GM12878 (cell line): Measurements from ENCODE around the gene PXMP4. TPM values are rescaled to one million over a fixed set of nuclear protein-coding genes. Genes with fewer than 3 reads are reported as not detected.

ENCODE experiments used
- ATAC-seq: fragments of 200-7000 bp; cut with Tn5 transposase; 3 replicates; pipeline ENCODE4 v1.9.1; 2020; ENCODE audit warnings: mild to moderate bottlenecking, moderate library complexity
- BruUV-seq: library from RNA; stranded (reverse); fragments of 400-500 nt; replicated peaks from 2 replicates; lab custom pipeline; 2021; lab: Mats Ljungman, UMichigan
- CTCF ChIA-PET: fragments of 300-600 bp; sonication (Branson Sonifier 250); formaldehyde crosslinking; extraction: SDS; loops from one replicate; lab custom pipeline; 2021; ENCODE audit warnings: inconsistent platforms; lab: Yijun Ruan, JAX
- POLR2A ChIA-PET: fragments of 350-600 bp; formaldehyde crosslinking; extraction: SDS; loops from one replicate; lab custom pipeline; 2021; ENCODE audit warnings: inconsistent platforms; lab: Charles Lee
- RAD21 ChIA-PET: fragments of 300-600 bp; sonication (Branson Sonifier 250); formaldehyde crosslinking; loops from one replicate; lab custom pipeline; 2023; ENCODE audit warnings: antibody characterized with exemption; ENCODE audit not compliant: unreplicated experiment; lab: Charles Lee
- SMC1A ChIA-PET: fragments of 300-600 bp; sonication (Branson Sonifier 250); formaldehyde crosslinking; loops from one replicate; lab custom pipeline; 2023; ENCODE audit not compliant: unreplicated experiment, uncharacterized antibody; lab: Charles Lee
- DNase-seq: peaks from one replicate; pipeline ENCODE4 v3.0.0-alpha.2; 2011; ENCODE audit warnings: low read depth, low spot score
- FAIRE-seq: peaks from 3 replicates; lab custom pipeline; 2011; peaks lifted over from hg19 to GRCh38; lab: Jason Lieb, UNC
- H2AFZ ChIP-seq: 2 replicates; pipeline ENCODE4 v1.6.0; 2011; ENCODE audit warnings: low read depth, low read length, control low read depth; ENCODE audit not compliant: control insufficient read depth
- H3K27ac ChIP-seq: 2 replicates; pipeline ENCODE4 v1.5.1; 2011; ENCODE audit warnings: control low read depth; ENCODE audit not compliant: control insufficient read depth, insufficient read depth
- H3K27me3 ChIP-seq, 2 experiments: replicated peaks in 1 of 2; 2 replicates each; pipeline versions ENCODE4 v1.6.0 to v1.6.1; 2011; ENCODE audit warnings: low read length in 1 of 2; ENCODE audit not compliant: control insufficient read depth in 2 of 2, insufficient read depth in 2 of 2
- H3K36me3 ChIP-seq, 2 experiments: 2 replicates each; pipeline ENCODE4 v1.5.1; 2011; ENCODE audit warnings: low read length in 1 of 2; ENCODE audit not compliant: control insufficient read depth in 2 of 2, insufficient read depth in 2 of 2
- H3K4me1 ChIP-seq: 2 replicates; pipeline ENCODE4 v1.6.1; 2011; ENCODE audit warnings: mild to moderate bottlenecking, low read length, moderate library complexity, mixed read lengths; ENCODE audit not compliant: control insufficient read depth, insufficient read depth
- H3K4me2 ChIP-seq: 2 replicates; pipeline ENCODE4 v1.6.0; 2011; ENCODE audit warnings: control low read depth; ENCODE audit not compliant: control insufficient read depth, insufficient read depth
- H3K4me3 ChIP-seq: fragments of 200-600 bp; sonication (generic); 2 replicates; pipeline ENCODE4 v1.5.1; 2016
- H3K79me2 ChIP-seq: 2 replicates; pipeline ENCODE4 v1.6.0; 2011; ENCODE audit warnings: low read length; ENCODE audit not compliant: control insufficient read depth, insufficient read depth
- H3K9ac ChIP-seq: 2 replicates; pipeline ENCODE4 v1.8.0; 2011; ENCODE audit warnings: low read length, control low read depth, mixed read lengths; ENCODE audit not compliant: control insufficient read depth, insufficient read depth
- H3K9me3 ChIP-seq: replicated peaks from 3 replicates; pipeline ENCODE4 v1.5.1; 2011; ENCODE audit warnings: mild to moderate bottlenecking, low read length; ENCODE audit not compliant: control insufficient read depth, insufficient read depth
- H4K20me1 ChIP-seq: 2 replicates; pipeline ENCODE4 v1.6.0; 2011; ENCODE audit not compliant: control insufficient read depth, insufficient read depth
- CHD2 ChIP-seq: IDR thresholded peaks from 2 replicates; pipeline ENCODE4 v1.6.1; 2011; ENCODE audit warnings: low read depth, low read length, improper control_type of control experiment, borderline replicate concordance
- KLF5 ChIP-seq: fragments of 450-650 bp; IDR thresholded peaks from 2 replicates; pipeline ENCODE4 v1.6.1; 2014; ENCODE audit warnings: mild to moderate bottlenecking; ENCODE audit not compliant: partially characterized antibody
- POLR2AphosphoS2 ChIP-seq: IDR thresholded peaks from 2 replicates; pipeline ENCODE4 v1.6.1; 2011; ENCODE audit warnings: low read depth, mild to moderate bottlenecking, low read length, improper control_type of control experiment, moderate library complexity
- POLR2AphosphoS5 ChIP-seq: IDR thresholded peaks from 2 replicates; pipeline ENCODE4 v1.6.1; 2011; ENCODE audit warnings: mild to moderate bottlenecking, low read length, inconsistent platforms
- WGBS: methylation state at CpG from one replicate; pipeline ENCODE4 v1.1.6; 2016; ENCODE audit warnings: low lambda C conversion rate; ENCODE audit not compliant: insufficient replicate concordance, insufficient coverage; ENCODE audit errors: missing lambda C conversion rate; 5-methylcytosine and 5-hydroxymethylcytosine counted together
- in situ Hi-C: fragments of 300-500 bp; cut with MboI; formaldehyde crosslinking; loops from 9 replicates; pipeline ENCODE4 v1.14.3; 2018; ENCODE audit warnings: mixed read lengths
- intact Hi-C: fragments of 100-400 bp; cut with micrococcal nuclease; formaldehyde crosslinking; loops from one replicate; pipeline ENCODE4 v1.14.2; 2022; ENCODE audit not compliant: unreplicated experiment
- polyA plus RNA-seq, 11 experiments: library from polyadenylated mRNA; depleted of rRNA in 4 of 11; unstranded in 6 of 11; stranded (reverse) in 5 of 11; fragments of >200 nt; fragmentation: Nextera tagmentation in 4 of 11; fragmentation: Illumina TruSeq in 1 of 11; extraction: Ambion mirVana in 4 of 11; extraction: Trizol in 1 of 11; gene quantifications; 1 replicate in 1 of 11; 2 replicates in 10 of 11; pipeline versions ENCODE4 v1.2.1 to v1.2.3, GENCODE V29; 2011 to 2016; ENCODE audit warnings: inconsistent platforms in 2 of 11, missing spikeins in 2 of 11, low read depth in 1 of 11
- total RNA-seq, 4 experiments: library from RNA; depleted of rRNA in 3 of 4; stranded (reverse); fragments of >200 nt in 3 of 4; fragmentation: Illumina TruSeq in 1 of 4; extraction: Trizol in 1 of 4; gene quantifications; 2 replicates each; pipeline versions ENCODE4 v1.2.1 to v1.2.3, GENCODE V29; 2013 to 2021
- TF ChIP-seq, protein P1 (sequence below): fragments of 450-650 bp; IDR thresholded peaks from 2 replicates; pipeline ENCODE4 v1.6.1; 2017; ENCODE audit warnings: antibody characterized with exemption, mild to moderate bottlenecking, moderate library complexity

Gene PXMP4
- total and polyA plus RNA-seq, 10 of the 15 experiments (the other 5 are each of a cell fraction or from before 2014, with no cell fraction given): 3.6 to 19.2 (median 8.6) TPM

DNA sequence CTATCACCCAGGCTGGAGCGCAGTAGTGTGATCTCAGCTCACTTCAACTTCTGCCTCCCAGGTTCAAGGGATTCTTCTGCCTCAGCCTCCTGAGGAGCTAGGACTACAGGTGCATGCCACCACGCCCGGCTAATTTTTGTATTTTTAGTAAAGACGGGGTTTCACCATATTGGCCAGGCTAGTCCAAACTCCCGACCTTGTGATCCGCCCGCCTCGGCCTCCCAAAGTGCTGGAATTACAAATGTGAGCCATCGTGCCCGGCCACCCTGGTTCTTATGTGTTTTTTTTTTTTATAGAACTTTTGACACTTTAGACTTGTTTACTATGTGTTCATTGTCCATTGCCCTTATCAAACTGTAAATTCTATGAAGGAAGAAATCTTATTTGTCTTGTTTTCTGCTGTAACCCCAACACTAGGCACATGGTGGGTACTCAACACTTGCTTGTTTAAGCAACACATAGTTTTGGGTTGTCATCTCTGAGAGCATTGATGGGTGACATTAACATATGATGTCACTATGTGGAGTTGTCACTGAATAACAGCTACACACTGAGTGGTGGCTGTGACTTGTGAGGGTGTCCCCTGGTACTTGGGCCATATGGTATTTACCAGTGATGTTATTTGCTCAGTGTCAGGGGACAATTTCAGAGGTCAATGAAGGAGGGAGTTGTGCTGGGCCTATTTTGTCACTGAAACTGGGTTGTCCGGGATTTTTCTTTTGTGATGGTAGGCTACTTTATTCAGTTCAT, 1.5 kb upstream of the PXMP4 start (continued):
- TF ChIP-seq, protein P1, sequence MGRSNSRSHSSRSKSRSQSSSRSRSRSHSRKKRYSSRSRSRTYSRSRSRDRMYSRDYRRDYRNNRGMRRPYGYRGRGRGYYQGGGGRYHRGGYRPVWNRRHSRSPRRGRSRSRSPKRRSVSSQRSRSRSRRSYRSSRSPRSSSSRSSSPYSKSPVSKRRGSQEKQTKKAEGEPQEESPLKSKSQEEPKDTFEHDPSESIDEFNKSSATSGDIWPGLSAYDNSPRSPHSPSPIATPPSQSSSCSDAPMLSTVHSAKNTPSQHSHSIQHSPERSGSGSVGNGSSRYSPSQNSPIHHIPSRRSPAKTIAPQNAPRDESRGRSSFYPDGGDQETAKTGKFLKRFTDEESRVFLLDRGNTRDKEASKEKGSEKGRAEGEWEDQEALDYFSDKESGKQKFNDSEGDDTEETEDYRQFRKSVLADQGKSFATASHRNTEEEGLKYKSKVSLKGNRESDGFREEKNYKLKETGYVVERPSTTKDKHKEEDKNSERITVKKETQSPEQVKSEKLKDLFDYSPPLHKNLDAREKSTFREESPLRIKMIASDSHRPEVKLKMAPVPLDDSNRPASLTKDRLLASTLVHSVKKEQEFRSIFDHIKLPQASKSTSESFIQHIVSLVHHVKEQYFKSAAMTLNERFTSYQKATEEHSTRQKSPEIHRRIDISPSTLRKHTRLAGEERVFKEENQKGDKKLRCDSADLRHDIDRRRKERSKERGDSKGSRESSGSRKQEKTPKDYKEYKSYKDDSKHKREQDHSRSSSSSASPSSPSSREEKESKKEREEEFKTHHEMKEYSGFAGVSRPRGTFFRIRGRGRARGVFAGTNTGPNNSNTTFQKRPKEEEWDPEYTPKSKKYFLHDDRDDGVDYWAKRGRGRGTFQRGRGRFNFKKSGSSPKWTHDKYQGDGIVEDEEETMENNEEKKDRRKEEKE: no peak
- TF ChIP-seq CHD2 (no peak), KLF5 (no peak)

DNA sequence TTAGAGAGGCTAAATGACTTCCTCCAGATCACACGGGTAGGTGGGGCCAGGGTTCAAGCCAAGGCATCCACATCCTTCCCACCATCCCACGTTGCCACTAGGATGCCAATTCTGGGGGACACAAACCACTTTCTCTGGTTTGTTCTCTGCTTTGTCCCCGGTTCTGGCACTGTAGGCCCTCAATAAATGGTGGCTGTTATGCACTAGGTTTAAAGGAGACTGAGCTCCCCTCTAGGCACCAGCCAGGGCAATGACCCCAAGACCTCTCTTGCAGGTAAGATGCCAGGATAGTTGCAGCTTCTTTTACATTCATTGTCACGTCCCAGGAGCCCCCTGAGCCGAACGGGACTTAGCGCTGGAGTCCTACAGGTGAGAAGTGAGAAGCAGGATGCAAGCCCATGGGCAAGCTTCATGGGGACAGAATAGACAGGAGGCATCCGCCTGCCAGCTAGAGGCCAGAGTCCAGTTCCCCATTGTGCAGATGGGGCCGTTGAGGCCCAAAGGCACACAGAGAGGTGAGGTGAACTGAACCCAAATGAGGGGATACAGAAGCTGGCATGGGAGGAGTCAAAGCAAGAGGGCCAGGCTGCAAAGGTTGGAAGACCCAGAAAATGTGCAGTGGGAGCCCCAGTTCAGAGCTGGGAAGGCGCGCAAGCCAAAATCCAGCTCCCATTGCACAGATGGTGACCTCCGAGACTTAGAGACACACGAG, 677 bp downstream of the PXMP4 start:
- CTCF ChIA-PET: interaction anchor here (0.6 to 1.1 kb wide), 4 partner anchors 11 to 52 kb away, joined by 3 to 4 read pairs (median 3); partner anchors contain the start of gene ACTL10
- 62% methylated on average over 13 of the region's 13 CpGs for WGBS
- RAD21 ChIA-PET: interaction anchor here (1.0 to 1.8 kb wide), 7 partner anchors 9 to 93 kb away, joined by 3 to 8 read pairs (median 3); partner anchors contain the start of gene CHMP4B
- FAIRE-seq (no peak), ATAC-seq (peak; percentile 29), DNase-seq (no peak)
- in situ Hi-C loops: no loop called here
- H3K36me3 ChIP-seq: no peaks in the 10 kb centered on the region
- H2AFZ ChIP-seq: peak overlapping the region; percentile 97
- peak overlapping the region; percentile 73 for H3K9ac ChIP-seq
- peak overlapping the region; percentile 27 for H3K27ac ChIP-seq
- intact Hi-C loops: no loop called here
- peaks cover 5% of the 10 kb centered on the region for H3K79me2 ChIP-seq
- no peaks in the 10 kb centered on the region for H3K9me3 ChIP-seq
- H3K27me3 ChIP-seq: no peaks in the 10 kb centered on the region
- H3K4me1 ChIP-seq: peaks cover 9% of the 10 kb centered on the region
- H3K4me3 ChIP-seq: peak overlapping the region; percentile 72
- peak overlapping the region; percentile 94 for H3K4me2 ChIP-seq
- SMC1A ChIA-PET: interaction anchor here (0.5 to 1.6 kb wide), 4 partner anchors 10 to 95 kb away, joined by 3 read pairs; no protein-coding TSS in a partner anchor
- TF ChIP-seq POLR2AphosphoS5: peak; percentile 34; the same call in 1 of the 2 replicates
- TF ChIP-seq POLR2AphosphoS2: no peak
- POLR2A ChIA-PET: interaction anchor here (1.0 to 1.9 kb wide), 4 partner anchors 53 to 230 kb away, joined by 3 to 7 read pairs (median 4); partner anchors contain the start of genes ACTL10, CBFA2T2 and CHMP4B
- TSS peak; percentile 89 for BruUV-seq
- no peaks in the 10 kb centered on the region for H4K20me1 ChIP-seq
